ENCODE results near the gene PLXNA4. TPM values are rescaled to one million over a fixed set of nuclear protein-coding genes. Genes with fewer than 3 reads are reported as not detected.

Gene PLXNA4
- total and polyA plus RNA-seq, 12 donors = 0.83 to 17.0 (median 11.5) TPM

DNA sequence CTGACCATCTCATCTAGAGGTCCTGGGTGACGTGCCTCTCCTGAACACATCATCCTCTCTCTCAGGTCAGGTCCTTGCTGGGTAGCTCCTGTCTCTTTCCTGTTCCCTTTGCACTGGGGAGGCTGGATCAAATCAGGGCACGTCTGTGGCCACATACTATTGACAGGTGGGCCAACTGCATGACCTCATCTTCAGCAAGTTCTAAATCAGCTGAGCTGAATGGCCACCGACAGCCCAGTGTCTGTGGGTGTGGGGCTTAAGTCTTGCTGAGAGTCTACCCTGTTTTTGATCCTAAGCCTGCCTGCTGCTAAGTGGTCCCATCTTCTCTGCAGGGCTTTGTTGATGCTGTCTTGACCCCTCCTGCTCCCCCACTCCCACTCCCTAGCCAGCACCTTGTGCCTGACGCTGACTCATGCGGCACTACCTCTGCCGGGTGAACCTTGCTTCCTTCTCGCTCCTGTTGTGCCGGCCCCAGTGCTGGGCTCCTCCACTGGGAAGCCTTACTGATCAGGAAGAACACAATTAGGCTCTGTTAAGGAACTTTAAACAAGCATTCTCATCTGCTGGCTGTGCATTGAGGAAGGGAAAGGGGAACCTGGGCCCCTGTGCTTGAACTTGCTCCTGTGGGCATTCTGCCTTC lies 440.4 kb downstream of the PLXNA4 start:
- H3K9me3 ChIP-seq = no peaks in the 10 kb centered on the region
- ATAC-seq (no peak), DNase-seq (no peak)
- 83 to 87% methylated on average over 8 of the region's 8 CpGs for WGBS, 2 donors
- H3K36me3 ChIP-seq = peaks cover 0 to 18% (median 0%) of the 10 kb centered on the region in 9 donors
- H3K4me3 ChIP-seq = no peak overlapping the region
- H3K27ac ChIP-seq = no peak overlapping the region
- intact Hi-C loops (cut with DNase I) = no loop called here
- no peaks in the 10 kb centered on the region for H3K27me3 ChIP-seq
- peaks cover 0 to 10% (median 3%) of the 10 kb centered on the region in 9 donors for H3K4me1 ChIP-seq
- TF ChIP-seq, protein P1, sequence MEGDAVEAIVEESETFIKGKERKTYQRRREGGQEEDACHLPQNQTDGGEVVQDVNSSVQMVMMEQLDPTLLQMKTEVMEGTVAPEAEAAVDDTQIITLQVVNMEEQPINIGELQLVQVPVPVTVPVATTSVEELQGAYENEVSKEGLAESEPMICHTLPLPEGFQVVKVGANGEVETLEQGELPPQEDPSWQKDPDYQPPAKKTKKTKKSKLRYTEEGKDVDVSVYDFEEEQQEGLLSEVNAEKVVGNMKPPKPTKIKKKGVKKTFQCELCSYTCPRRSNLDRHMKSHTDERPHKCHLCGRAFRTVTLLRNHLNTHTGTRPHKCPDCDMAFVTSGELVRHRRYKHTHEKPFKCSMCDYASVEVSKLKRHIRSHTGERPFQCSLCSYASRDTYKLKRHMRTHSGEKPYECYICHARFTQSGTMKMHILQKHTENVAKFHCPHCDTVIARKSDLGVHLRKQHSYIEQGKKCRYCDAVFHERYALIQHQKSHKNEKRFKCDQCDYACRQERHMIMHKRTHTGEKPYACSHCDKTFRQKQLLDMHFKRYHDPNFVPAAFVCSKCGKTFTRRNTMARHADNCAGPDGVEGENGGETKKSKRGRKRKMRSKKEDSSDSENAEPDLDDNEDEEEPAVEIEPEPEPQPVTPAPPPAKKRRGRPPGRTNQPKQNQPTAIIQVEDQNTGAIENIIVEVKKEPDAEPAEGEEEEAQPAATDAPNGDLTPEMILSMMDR (IDR thresholded peaks at IDR 0.05) = no peak

GRCh38 chr7:132134814-132135445 lies 441.3 kb downstream of the PLXNA4 start:
- intact Hi-C loops (cut with DNase I) = no loop called here
- DNase-seq (no peak), ATAC-seq (no peak)
- Histone ChIP-seq H3K4me1 (peaks cover 0 to 3% (median 0%) of the 10 kb centered on the region in 9 donors), H3K27ac (no peak overlapping the region), H3K36me3 (peaks cover 0 to 20% (median 0%) of the 10 kb centered on the region in 9 donors), H3K4me3 (no peak overlapping the region), H3K9me3 (no peaks in the 10 kb centered on the region), H3K27me3 (no peaks in the 10 kb centered on the region)
- 94 to 95% methylated on average over 5 of the region's 5 CpGs for WGBS, 2 donors
- TF ChIP-seq, protein P1 (IDR thresholded peaks at IDR 0.05) = no peak

DNA sequence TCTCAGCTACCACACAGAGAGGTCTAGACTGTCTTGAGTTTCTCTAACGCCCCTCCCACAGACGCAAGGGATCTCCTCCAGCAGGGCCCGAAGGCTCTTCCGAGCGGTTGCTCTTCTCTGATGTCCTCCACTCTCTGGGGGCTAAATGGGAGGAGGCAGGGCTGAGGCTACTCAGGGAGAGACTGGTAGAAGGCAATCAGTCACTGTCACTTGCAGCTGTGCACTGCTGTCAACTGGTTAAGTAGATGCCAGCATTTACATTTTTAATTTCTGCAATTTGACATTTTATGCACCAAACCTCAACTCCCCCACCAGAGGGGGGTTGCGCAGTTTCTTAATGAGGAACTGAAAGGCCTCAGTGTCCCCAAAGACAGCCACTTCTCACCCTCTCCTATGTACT lies 442.8 kb downstream of the PLXNA4 start:
- Histone ChIP-seq H3K4me3 (no peak overlapping the region), H3K9me3 (no peaks in the 10 kb centered on the region), H3K36me3 (peaks cover 0 to 26% (median 0%) of the 10 kb centered on the region in 9 donors), H3K27me3 (no peaks in the 10 kb centered on the region), H3K4me1 (no peaks in the 10 kb centered on the region), H3K27ac (no peak overlapping the region)
- WGBS, 2 donors = 80 to 91% methylated on average over 6 of the region's 6 CpGs
- TF ChIP-seq, protein P1 (IDR thresholded peaks at IDR 0.05) = no peak
- DNase-seq (no peak), ATAC-seq (no peak)
- intact Hi-C loops (cut with DNase I) = no loop called here

DNA sequence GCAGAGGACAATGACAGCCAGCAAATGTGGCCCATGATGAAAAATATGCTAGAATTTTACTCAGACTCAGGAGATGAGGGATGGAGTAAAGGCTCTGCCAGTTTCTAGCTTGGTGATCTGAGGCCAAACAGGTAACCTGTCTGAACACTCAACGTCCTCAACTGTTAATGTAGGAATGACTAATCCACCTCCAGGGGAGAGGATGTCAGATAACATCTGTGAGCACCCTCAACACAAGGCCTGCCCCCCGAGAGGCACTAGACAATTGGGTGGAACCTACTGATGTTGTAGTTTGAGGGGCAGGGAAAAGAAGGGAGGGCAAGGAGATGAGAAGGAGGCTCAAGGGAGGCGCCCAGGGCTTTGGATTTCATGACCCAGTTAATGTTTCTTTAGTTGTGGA lies 445.1 kb downstream of the PLXNA4 start:
- 84 to 92% methylated on average over 3 of the region's 3 CpGs for WGBS, 2 donors
- no peak overlapping the region for H3K27ac ChIP-seq
- no peak for ATAC-seq

More for the DNA sequence above, 445.1 kb downstream of the PLXNA4 start:
- TF ChIP-seq, protein P1 (IDR thresholded peaks at IDR 0.05) = no peak
- H3K4me3 ChIP-seq = no peak overlapping the region
- H3K4me1 ChIP-seq = no peaks in the 10 kb centered on the region
- H3K36me3 ChIP-seq = peaks cover 0 to 26% (median 0%) of the 10 kb centered on the region in 9 donors
- H3K9me3 ChIP-seq = no peaks in the 10 kb centered on the region
- no peak for DNase-seq
- no peaks in the 10 kb centered on the region for H3K27me3 ChIP-seq
- intact Hi-C loops (cut with DNase I) = no loop called here

All from heart right ventricle (tissue), 16 donors.